Endothelial cell of umbilical vein (primary cell): ENCODE data around the gene GUCY1B1. TPM values are rescaled to one million over a fixed set of nuclear protein-coding genes. Genes with fewer than 3 reads are reported as not detected.
"Not testable (repeated sequence)": the region's sequence is repeated elsewhere in the genome, so short reads cannot be mapped to it uniquely, and the experiment has no call there.

Experiments used
- BruUV-seq: library from RNA; stranded (reverse); fragments of 400-500 nt; replicated peaks from 2 replicates; lab custom pipeline; 2021; lab: Mats Ljungman, UMichigan
- CTCF ChIA-PET: fragments of 300-600, 350-600 bp; sonication (Branson Sonifier 250); formaldehyde crosslinking; loops from one replicate; lab custom pipeline; 2021; ENCODE audit warnings: antibody characterized with exemption, inconsistent platforms; lab: Charles Lee
- POLR2A ChIA-PET: fragments of 300-600, 350-600 bp; sonication (Branson Sonifier 250); formaldehyde crosslinking; loops from one replicate; lab custom pipeline; 2021; ENCODE audit warnings: antibody characterized with exemption, inconsistent platforms; lab: Charles Lee
- DNase-seq: peaks from one replicate; pipeline ENCODE4 v3.0.0-alpha.2; 2011; ENCODE audit warnings: low read depth, low spot score
- FAIRE-seq: peaks from 2 replicates; lab custom pipeline; 2011; peaks lifted over from hg19 to GRCh38; lab: Jason Lieb, UNC
- H2AFZ ChIP-seq: 2 replicates; pipeline ENCODE4 v1.6.0; 2012; ENCODE audit warnings: low read depth, low read length, control low read depth, inconsistent platforms
- H3K27ac ChIP-seq: 2 replicates; pipeline ENCODE4 v1.5.1; 2011; ENCODE audit warnings: low read depth, mild to moderate bottlenecking, control low read depth, low read length, moderate library complexity; ENCODE audit not compliant: insufficient read depth
- H3K27me3 ChIP-seq, 2 experiments: 2 replicates each; pipeline versions ENCODE4 v1.6.0 to v1.6.1; 2011; ENCODE audit warnings: low read length in 2 of 2, mixed read lengths in 1 of 2; ENCODE audit not compliant: control insufficient read depth in 2 of 2, insufficient read depth in 2 of 2
- H3K36me3 ChIP-seq, 2 experiments: 2 replicates in 1 of 2; 3 replicates in 1 of 2; pipeline ENCODE4 v1.5.1; 2011; ENCODE audit warnings: low read length in 2 of 2, mild to moderate bottlenecking in 1 of 2, moderate library complexity in 1 of 2; ENCODE audit not compliant: control insufficient read depth in 2 of 2, insufficient read depth in 2 of 2; ENCODE audit errors: extremely low read depth in 1 of 2
- H3K4me1 ChIP-seq: 3 replicates; pipeline ENCODE4 v1.5.1; 2011; ENCODE audit warnings: mild to moderate bottlenecking, low read length; ENCODE audit not compliant: control insufficient read depth, insufficient read depth; ENCODE audit errors: extremely low read depth
- H3K4me2 ChIP-seq: 2 replicates; pipeline ENCODE4 v1.6.1; 2011; ENCODE audit warnings: low read length, control low read depth, mixed read lengths; ENCODE audit not compliant: insufficient read depth
- H3K4me3 ChIP-seq, 3 experiments: fragments of 200-600 bp in 1 of 3; sonication (generic), shearing (Covaris generic) in 1 of 3; replicated peaks in 1 of 3; 2 replicates each; pipeline ENCODE4 v1.5.1; 2011 to 2016; ENCODE audit warnings: control low read depth in 3 of 3, low read length in 3 of 3, mild to moderate bottlenecking in 2 of 3, inconsistent platforms in 1 of 3, low read depth in 1 of 3, moderate library complexity in 1 of 3; ENCODE audit not compliant: insufficient read depth in 1 of 3
- H3K79me2 ChIP-seq: 2 replicates; pipeline ENCODE4 v1.6.0; 2012; ENCODE audit warnings: low read length, inconsistent platforms; ENCODE audit not compliant: control insufficient read depth, insufficient read depth
- H3K9ac ChIP-seq: replicated peaks from 2 replicates; pipeline ENCODE3; 2011; ENCODE audit warnings: low read length, control low read depth; ENCODE audit not compliant: insufficient read depth; ENCODE audit errors: extremely low read depth
- H3K9me1 ChIP-seq: replicated peaks from 3 replicates; pipeline ENCODE4 v1.6.0; 2011; ENCODE audit warnings: mild to moderate bottlenecking, low read length; ENCODE audit not compliant: control insufficient read depth, insufficient read depth; ENCODE audit errors: extremely low read depth
- H3K9me3 ChIP-seq: replicated peaks from 2 replicates; pipeline ENCODE4 v1.5.1; 2012; ENCODE audit warnings: low read length, inconsistent platforms; ENCODE audit not compliant: control insufficient read depth, insufficient read depth
- H4K20me1 ChIP-seq: replicated peaks from 2 replicates; pipeline ENCODE3; 2011; ENCODE audit warnings: mild to moderate bottlenecking, low read length; ENCODE audit not compliant: control insufficient read depth, insufficient read depth; ENCODE audit errors: extremely low read depth
- CTCF ChIP-seq, 2 donors: IDR thresholded peaks; 1 replicate in 1 of 2; 2 replicates in 1 of 2; pipeline ENCODE4 v1.5.1; 2011; ENCODE audit warnings: low read length in 2 of 2, mild to moderate bottlenecking in 2 of 2, moderate library complexity in 2 of 2, control low read depth in 1 of 2, inconsistent platforms in 1 of 2, low read depth in 1 of 2; ENCODE audit not compliant: insufficient read depth in 1 of 2; ENCODE audit errors: extremely low read depth in 1 of 2
- POLR2AphosphoS5 ChIP-seq: IDR thresholded peaks from 2 replicates; pipeline ENCODE4 v1.6.1; 2012; ENCODE audit warnings: low read depth, mild to moderate bottlenecking, control low read depth, low read length, moderate library complexity; ENCODE audit not compliant: insufficient read depth
- dilution Hi-C: fragments of 300-500 bp; cut with MboI; formaldehyde crosslinking; loops from one replicate; pipeline ENCODE4 v1.15.0; 2019; ENCODE audit warnings: low sequenced_read_pairs; ENCODE audit not compliant: extremely low pct_ligation_motif_present
- intact Hi-C: fragments of 100-400 bp; cut with micrococcal nuclease; formaldehyde crosslinking; loops from one replicate; pipeline ENCODE4 v1.10.0; 2022
- polyA plus RNA-seq, 4 experiments: library from polyadenylated mRNA; depleted of rRNA in 3 of 4; stranded (reverse) in 3 of 4; unstranded in 1 of 4; fragments of >200 nt; gene quantifications; 2 replicates each; pipeline versions ENCODE4 v1.2.1 to v1.2.3, GENCODE V29; 2011 to 2012; ENCODE audit warnings: missing spikeins in 1 of 4
- total RNA-seq: library from RNA; stranded (reverse); gene quantifications from 2 replicates; pipeline ENCODE4 v1.2.3, GENCODE V29; 2021

Gene GUCY1B1
- total and polyA plus RNA-seq, 2 donors (not counting 3 experiments of a cell fraction or from before 2014, with no cell fraction given): 1.9 to 4.7 TPM

- H3K4me1 ChIP-seq: no peaks in the 10 kb centered on the region
- H3K27ac ChIP-seq: no peak overlapping the region
- dilution Hi-C loops (no loop called here), intact Hi-C loops (no loop called here)
- peak overlapping the region; percentile 51 for H2AFZ ChIP-seq
- H3K4me3 ChIP-seq: no peak overlapping the region
- CTCF ChIA-PET: interaction anchor here (1.2 to 3.5 kb wide), 5 partner anchors 9 to 392 kb away, joined by 3 to 22 read pairs (median 5); partner anchors contain the start of gene CTSO
- BruUV-seq: no TSS peak
- no peak for TF ChIP-seq POLR2AphosphoS5
- peak; percentile 18 to 36 for TF ChIP-seq CTCF (IDR thresholded peaks at IDR 0.05; ENCODE audit: extremely low read depth in 1 of 2, insufficient read depth in 1 of 2, low read depth in 1 of 2, low read length in 2 of 2)
- FAIRE-seq: no peak
- POLR2A ChIA-PET: no interaction called here
- H3K9me3 ChIP-seq: no peaks in the 10 kb centered on the region
- no peaks in the 10 kb centered on the region for H3K36me3 ChIP-seq
- H3K9me1 ChIP-seq: no peaks in the 10 kb centered on the region
- H3K79me2 ChIP-seq: no peaks in the 10 kb centered on the region
- no peak overlapping the region for H3K9ac ChIP-seq
- H3K4me2 ChIP-seq: no peak overlapping the region
- DNase-seq: no peak
- H3K27me3 ChIP-seq: no peaks in the 10 kb centered on the region
- H4K20me1 ChIP-seq: no peaks in the 10 kb centered on the region
Observed at GRCh38 chr4:155795991-155796390, 37.2 kb downstream of the GUCY1B1 start.

DNA sequence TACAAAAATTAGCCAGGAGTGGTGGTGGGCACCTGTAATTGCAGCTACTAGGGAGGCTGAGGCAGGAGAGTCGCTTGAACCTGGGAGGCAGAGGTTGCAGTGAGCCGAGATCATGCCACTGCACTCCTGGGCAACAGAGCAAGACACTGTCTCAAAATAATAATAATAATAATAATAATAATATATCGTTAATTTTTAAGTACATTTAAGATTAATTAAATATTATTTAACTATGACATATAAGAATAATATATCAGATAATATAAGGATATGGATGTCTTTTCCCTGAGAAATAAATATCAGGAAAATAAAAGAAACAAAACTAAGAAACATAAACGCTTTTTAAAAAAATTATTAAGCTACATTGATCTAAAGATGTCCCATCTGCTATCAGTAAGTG, 38.8 kb downstream of the GUCY1B1 start:
- FAIRE-seq, H3K79me2 ChIP-seq, H3K9ac ChIP-seq, H3K4me1 ChIP-seq, dilution Hi-C loops, intact Hi-C loops, H3K36me3 ChIP-seq, H3K9me1 ChIP-seq, H3K27me3 ChIP-seq, BruUV-seq, H3K9me3 ChIP-seq, H3K27ac ChIP-seq, H3K4me2 ChIP-seq, POLR2A ChIA-PET, H4K20me1 ChIP-seq, H3K4me3 ChIP-seq, DNase-seq, H2AFZ ChIP-seq: not testable (repeated sequence)
- CTCF ChIA-PET: interaction anchor here (0.7 to 3.5 kb wide), 5 partner anchors 10 to 394 kb away, joined by 3 to 22 read pairs (median 6); partner anchors contain the start of gene CTSO
